HepG2 (cell line): ENCODE data around the gene DYNC2LI1. TPM values are rescaled to one million over a fixed set of nuclear protein-coding genes. Genes with fewer than 3 reads are reported as not detected.

Experiments
- CENPX ChIP-seq: sonication (generic); formaldehyde crosslinking; IDR thresholded peaks from 2 replicates; pipeline ENCODE4 v1.9.0; 2021; ENCODE audit warnings: mild to moderate bottlenecking, missing genetic modification reagents, moderate library complexity
- DNMT3B ChIP-seq: conservative IDR thresholded peaks from 2 replicates; pipeline ENCODE4 v1.6.1; 2016; ENCODE audit warnings: missing biosample characterization, control low read depth
- NFKB2 ChIP-seq: sonication (generic); formaldehyde crosslinking; IDR thresholded peaks from 2 replicates; pipeline ENCODE4 v1.4.0; 2020; ENCODE audit warnings: missing genetic modification reagents, borderline replicate concordance
- PITX1 ChIP-seq: sonication (generic); formaldehyde crosslinking; IDR thresholded peaks from 2 replicates; pipeline ENCODE4 v1.5.1; 2020; ENCODE audit warnings: mild to moderate bottlenecking, missing genetic modification reagents
- PRDM15 ChIP-seq: sonication (generic); formaldehyde crosslinking; IDR thresholded peaks from 2 replicates; pipeline ENCODE4 v1.4.0; 2020; ENCODE audit warnings: missing genetic modification reagents
- SMC3 ChIP-seq: IDR thresholded peaks from 2 replicates; pipeline ENCODE4 v1.6.1; 2011; ENCODE audit warnings: low read length, improper control_type of control experiment
- SP4 ChIP-seq: sonication (generic); formaldehyde crosslinking; IDR thresholded peaks from 2 replicates; pipeline ENCODE4 v1.8.1; 2023; ENCODE audit warnings: mild to moderate bottlenecking, missing genetic modification reagents
- TBX2 ChIP-seq: sonication (generic); formaldehyde crosslinking; IDR thresholded peaks from 2 replicates; pipeline ENCODE4 v1.5.0; 2020; ENCODE audit warnings: missing genetic modification reagents, mild to moderate bottlenecking, borderline replicate concordance
- TFDP1 ChIP-seq: IDR thresholded peaks from 2 replicates; pipeline ENCODE4 v1.6.1; 2016; ENCODE audit warnings: missing compliant biosample characterization, missing genetic modification reagents, borderline replicate concordance
- TSC22D2 ChIP-seq: sonication (generic); formaldehyde crosslinking; IDR thresholded peaks from 2 replicates; pipeline ENCODE4 v1.5.1; 2020; ENCODE audit warnings: missing genetic modification reagents, mild to moderate bottlenecking, borderline replicate concordance
- ZNF18 ChIP-seq: sonication (generic); formaldehyde crosslinking; IDR thresholded peaks from 2 replicates; pipeline ENCODE4 v1.8.0; 2022; ENCODE audit warnings: mild to moderate bottlenecking, missing genetic modification reagents; ENCODE audit not compliant: insufficient replicate concordance
- ZNF331 ChIP-seq: sonication (generic); formaldehyde crosslinking; IDR thresholded peaks from 2 replicates; pipeline ENCODE4 v1.4.0; 2020; ENCODE audit warnings: missing genetic modification reagents
- ZNF512 ChIP-seq: sonication (generic); formaldehyde crosslinking; IDR thresholded peaks from 2 replicates; pipeline ENCODE4 v1.4.0; 2020; ENCODE audit warnings: mild to moderate bottlenecking, missing genetic modification reagents
- ZNF710 ChIP-seq: sonication (generic); formaldehyde crosslinking; IDR thresholded peaks from 2 replicates; pipeline ENCODE4 v1.5.0; 2020; ENCODE audit warnings: mild to moderate bottlenecking, missing genetic modification reagents, borderline replicate concordance
- polyA plus RNA-seq, 8 experiments: library from polyadenylated mRNA; depleted of rRNA in 3 of 8; stranded (reverse) in 7 of 8; unstranded in 1 of 8; fragments of >200 nt; fragmentation: Illumina TruSeq in 4 of 8; extraction: Trizol in 4 of 8; gene quantifications; 2 replicates each; pipeline versions ENCODE4 v1.2.1 to v1.2.3, GENCODE V29; 2011 to 2016; ENCODE audit warnings: low read depth in 4 of 8, missing spikeins in 1 of 8, mixed read lengths in 1 of 8; ENCODE audit not compliant: insufficient read depth in 1 of 8
- total RNA-seq, 5 experiments: library from RNA; depleted of rRNA; stranded (reverse); fragments of >200 nt; fragmentation: Illumina TruSeq; extraction: Trizol; gene quantifications; 2 replicates each; pipeline ENCODE4 v1.2.3, GENCODE V29; 2016; ENCODE audit warnings: low read depth in 1 of 5

Gene DYNC2LI1
- total and polyA plus RNA-seq, 2 of the 13 experiments (the other 11 are each of a cell fraction or from before 2014, with no cell fraction given), result 16.9 to 23.2 TPM

- TF ChIP-seq CENPX (CRISPR knock-in tag), result no peak
- peak; percentile 55; the same call in 1 of the 2 replicates for TF ChIP-seq TSC22D2
- TF ChIP-seq ZNF710 (CRISPR knock-in tag), result no peak
- peak; percentile 41; the same call in 1 of the 2 replicates for TF ChIP-seq TBX2 (CRISPR knock-in tag)
- TF ChIP-seq NFKB2, result peak; percentile 74; the same call in 1 of the 2 replicates
- TF ChIP-seq TFDP1 (CRISPR knock-in tag), result no peak
- no peak; the same call in 1 of the 2 replicates for TF ChIP-seq SMC3
- no peak for TF ChIP-seq SP4 (CRISPR knock-in tag)
- no peak for TF ChIP-seq DNMT3B
- no peak for TF ChIP-seq ZNF512
- TF ChIP-seq PRDM15, result no peak
- peak; percentile 81 for TF ChIP-seq PITX1 (CRISPR knock-in tag)
- TF ChIP-seq ZNF18 (CRISPR knock-in tag), result no peak
- 0 out of 2 replicates have a peak, but pooled peaks have one; percentile 64 for TF ChIP-seq ZNF331 (CRISPR knock-in tag)
These were observed at the start of gene DYNC2LI1 (continued) for GRCh38 chr2:43773876-43774613.
